Gastrocnemius medialis (tissue), 4 donors: Measurements from ENCODE around the gene CUL9.

ENCODE experiments used
- CTCF ChIP-seq, 5 experiments: fragments of 450-650 bp in 3 of 5; fragments of 200-600 bp in 2 of 5; sonication (generic) in 2 of 5; IDR thresholded peaks in 4 of 5; conservative IDR thresholded peaks in 1 of 5; 1 replicate in 4 of 5; 2 replicates in 1 of 5; pipeline ENCODE4 v1.5.1; 2016 to 2019; ENCODE audit warnings: antibody characterized with exemption in 5 of 5, mild to moderate bottlenecking in 3 of 5, moderate library complexity in 3 of 5
- POLR2A ChIP-seq, 2 donors: fragments of 450-650 bp; IDR thresholded peaks; one replicate each; pipeline ENCODE4 v1.6.1; 2017; ENCODE audit warnings: antibody characterized with exemption in 2 of 2, mild to moderate bottlenecking in 2 of 2, moderate library complexity in 2 of 2

- no peak for TF ChIP-seq CTCF (IDR thresholded peaks at IDR 0.05 in 4 of 5, conservative IDR thresholded peaks at IDR 0.05 in 1 of 5)
- TF ChIP-seq POLR2A (IDR thresholded peaks at IDR 0.05), result no peak
These were observed 69.0 kb downstream of the CUL9 start for GRCh38 chr6:43250992-43251373.
